ENCODE data around the gene HIP1. TPM values are rescaled to one million over a fixed set of nuclear protein-coding genes. Genes with fewer than 3 reads are reported as not detected.

Gene HIP1
- polyA plus RNA-seq, 1 of the 3 experiments (the other 2 are of a cell fraction) = 11.3 TPM

GRCh38 chr7:75699993-75700392 is 38.7 kb downstream of the HIP1 start:
- Histone ChIP-seq H3K4me1 (ENCODE audit: control insufficient read depth in 1 of 2, insufficient read depth in 2 of 2, low read depth in 1 of 2, low read length in 1 of 2) (no peaks in the 10 kb centered on the region), H3F3A (replicated peaks; ENCODE audit: insufficient read depth) (no peaks in the 10 kb centered on the region), H3K9me2 (no peaks in the 10 kb centered on the region), H3K4me2 (no peak overlapping the region), H3K27ac (ENCODE audit: low read depth in 2 of 2, low read length in 1 of 2) (no peak overlapping the region), H3K9ac (no peak overlapping the region), H3K79me2 (ENCODE audit: insufficient read depth) (no peaks in the 10 kb centered on the region), H3K27me3 (ENCODE audit: insufficient read depth) (no peaks in the 10 kb centered on the region), H3K9me3 (no peaks in the 10 kb centered on the region), H2AFZ (ENCODE audit: low read depth) (no peak overlapping the region), H3K36me3 (replicated peaks in 1 of 2; ENCODE audit: control insufficient read depth in 1 of 2, insufficient read depth in 2 of 2, low read length in 1 of 2) (no peaks in the 10 kb centered on the region), H4K20me1 (ENCODE audit: insufficient read depth) (no peaks in the 10 kb centered on the region), H3K4me3 (ENCODE audit: low read depth in 2 of 2, low read length in 1 of 2) (no peak overlapping the region)
- ChIA-PET POLR2A (no interaction called here), CTCF (no interaction called here)
- WGBS (ENCODE audit: low lambda C conversion rate) = 91% methylated on average over 9 of the region's 12 CpGs
- DNase-seq = no peak
- TF ChIP-seq MAX (IDR thresholded peaks at IDR 0.05; ENCODE audit: low read depth) (no peak), CTCF (IDR thresholded peaks at IDR 0.05) (no peak), SIN3A (IDR thresholded peaks at IDR 0.05; ENCODE audit: borderline replicate concordance, low read depth, low read length) (no peak), RAD21 (IDR thresholded peaks at IDR 0.05; ENCODE audit: low read length) (no peak), EP300 (IDR thresholded peaks at IDR 0.05; ENCODE audit: borderline replicate concordance in 1 of 2, low read depth in 1 of 2, low read length in 1 of 2) (no peak), RXRA (IDR thresholded peaks at IDR 0.05; ENCODE audit: borderline replicate concordance, low read depth) (no peak), TAF1 (IDR thresholded peaks at IDR 0.05; ENCODE audit: borderline replicate concordance, low read depth, low read length) (no peak), MXI1 (IDR thresholded peaks at IDR 0.05; ENCODE audit: low read depth, low read length) (no peak), TCF12 (IDR thresholded peaks at IDR 0.05) (no peak), JUND (IDR thresholded peaks at IDR 0.05) (no peak), FOSL2 (IDR thresholded peaks at IDR 0.05; ENCODE audit: borderline replicate concordance, low read depth) (no peak), ZBTB33 (IDR thresholded peaks at IDR 0.05; ENCODE audit: borderline replicate concordance, low read depth) (no peak), YY1 (IDR thresholded peaks at IDR 0.05; ENCODE audit: low read depth) (no peak), SMC3 (IDR thresholded peaks at IDR 0.05; ENCODE audit: low read depth, low read length) (no peak)

GRCh38 chr7:75698358-75698757 is 40.4 kb downstream of the HIP1 start:
- no peak for TF ChIP-seq CHD2 (IDR thresholded peaks at IDR 0.05; ENCODE audit: low read length, partially characterized antibody)
- no peak for TF ChIP-seq IRF3 (IDR thresholded peaks at IDR 0.05; ENCODE audit: low read depth, low read length)
- TF ChIP-seq CTCF (IDR thresholded peaks at IDR 0.05) = no peak
- TF ChIP-seq PBX3 (IDR thresholded peaks at IDR 0.05) = no peak
- TF ChIP-seq RFX5 (IDR thresholded peaks at IDR 0.05; ENCODE audit: low read length) = no peak
- no peak for TF ChIP-seq FOXJ3 (CRISPR knock-in tag; IDR thresholded peaks at IDR 0.05)
- no peak for TF ChIP-seq MAX (IDR thresholded peaks at IDR 0.05; ENCODE audit: low read depth)
- ChIA-PET POLR2A (no interaction called here), CTCF (interaction anchor here (0.8 kb wide), 1 partner anchor 86 kb away, joined by 3 read pairs; no protein-coding TSS in a partner anchor)
- no peaks in the 10 kb centered on the region for H3K36me3 ChIP-seq (replicated peaks in 1 of 2; ENCODE audit: control insufficient read depth in 1 of 2, insufficient read depth in 2 of 2, low read length in 1 of 2)
- no peaks in the 10 kb centered on the region for H3K9me2 ChIP-seq
- no peaks in the 10 kb centered on the region for H3F3A ChIP-seq (replicated peaks; ENCODE audit: insufficient read depth)
- H3K27ac ChIP-seq (ENCODE audit: low read depth in 2 of 2, low read length in 1 of 2) = no peak overlapping the region
- H3K79me2 ChIP-seq (ENCODE audit: insufficient read depth) = no peaks in the 10 kb centered on the region
- H3K4me2 ChIP-seq = no peak overlapping the region
- DNase-seq = no peak
- H3K9ac ChIP-seq = no peak overlapping the region
- H3K4me3 ChIP-seq (ENCODE audit: low read depth in 2 of 2, low read length in 1 of 2) = no peak overlapping the region
- no peak overlapping the region for H2AFZ ChIP-seq (ENCODE audit: low read depth)
- H3K27me3 ChIP-seq (ENCODE audit: insufficient read depth) = no peaks in the 10 kb centered on the region
- H3K9me3 ChIP-seq = no peaks in the 10 kb centered on the region
- H4K20me1 ChIP-seq (ENCODE audit: insufficient read depth) = no peaks in the 10 kb centered on the region
- H3K4me1 ChIP-seq (ENCODE audit: control insufficient read depth in 1 of 2, insufficient read depth in 2 of 2, low read depth in 1 of 2, low read length in 1 of 2) = no peaks in the 10 kb centered on the region
